Measurements from ENCODE around the gene UBLCP1.

UBLCP1 gene

DNA sequence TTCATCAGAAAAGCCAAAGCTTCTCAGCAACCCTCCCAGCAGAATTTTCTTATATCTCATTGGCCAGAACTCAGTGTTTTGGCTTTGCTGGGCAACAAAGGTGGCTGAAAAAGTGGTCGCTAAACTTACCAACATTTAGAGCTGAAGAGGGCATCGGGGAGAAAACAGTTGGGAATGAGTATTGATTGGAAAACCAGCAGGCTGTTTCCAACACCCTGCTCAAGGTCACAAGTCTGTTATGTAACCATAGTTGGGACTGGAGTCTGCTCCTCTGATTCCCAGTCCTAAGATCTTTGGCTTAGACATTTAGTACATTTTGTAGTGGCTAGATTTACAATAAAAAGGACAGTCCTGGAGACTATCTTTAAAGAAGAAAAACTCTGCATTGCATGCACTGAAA is 50.1 kb downstream of the UBLCP1 start:
- DNase-seq (ENCODE audit: low read depth in 2 of 2), result no peak

DNA sequence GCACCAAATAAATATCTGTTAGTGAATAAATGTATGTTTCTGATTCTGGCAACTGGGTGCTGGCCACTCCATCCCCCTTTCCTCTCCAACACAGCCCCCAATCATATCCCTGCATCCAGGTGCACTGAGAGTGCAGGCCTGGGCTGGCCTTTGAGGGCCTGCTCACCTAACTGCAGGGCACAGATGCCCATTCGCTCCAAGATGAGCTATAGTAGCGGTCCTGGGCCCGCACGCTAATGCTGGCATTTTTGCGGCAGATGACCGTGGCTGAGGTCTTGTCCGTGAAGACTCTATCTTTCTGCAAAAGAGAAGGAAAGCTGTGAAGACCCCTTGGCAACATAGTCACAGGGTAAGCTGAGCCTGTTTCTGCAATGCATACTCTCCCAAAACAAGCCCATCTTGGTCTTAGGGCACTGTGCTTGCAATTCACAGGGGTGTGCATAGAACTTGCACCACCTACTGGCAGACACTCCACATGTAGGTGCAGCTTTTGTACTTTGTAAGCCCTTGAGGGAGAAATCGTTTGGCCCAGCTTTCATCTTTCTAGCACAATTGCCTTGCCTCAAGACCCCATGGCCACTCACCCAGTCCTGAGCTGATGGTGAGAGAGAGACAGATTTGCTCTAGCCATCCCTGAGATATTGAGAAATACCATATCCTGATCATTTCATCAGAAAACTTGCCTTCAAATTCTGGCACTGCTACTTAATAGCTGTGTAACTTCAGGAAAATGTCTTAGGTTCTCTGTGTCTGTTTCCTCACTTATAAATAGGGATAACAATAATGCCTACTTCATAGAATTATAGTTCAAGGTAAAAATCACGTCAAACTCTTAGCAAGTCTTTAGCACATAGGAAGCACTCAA is 53.7 kb downstream of the UBLCP1 start:
- DNase-seq (ENCODE audit: low read depth in 2 of 2), result no peak

DNA sequence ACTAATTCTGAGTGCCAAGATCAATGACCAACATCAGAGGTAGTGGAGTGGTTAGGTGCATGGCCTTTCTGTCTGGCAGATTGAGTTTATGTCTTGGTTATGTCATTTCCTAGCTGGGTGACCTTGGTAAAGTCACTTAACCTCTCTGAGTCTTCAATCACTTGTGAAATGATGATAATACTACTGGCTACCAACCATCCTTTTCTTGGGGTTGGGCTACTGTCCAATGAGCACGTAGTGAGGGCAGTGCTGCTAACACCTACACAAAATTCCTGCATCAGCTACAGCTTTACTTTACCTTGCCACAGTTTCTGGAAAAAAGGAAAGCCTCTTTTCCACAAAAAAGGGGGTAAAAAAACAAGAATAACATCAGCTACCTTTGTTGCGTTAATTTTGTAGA is 54.8 kb downstream of the UBLCP1 start:
- DNase-seq (ENCODE audit: low read depth in 2 of 2), result no peak

DNA sequence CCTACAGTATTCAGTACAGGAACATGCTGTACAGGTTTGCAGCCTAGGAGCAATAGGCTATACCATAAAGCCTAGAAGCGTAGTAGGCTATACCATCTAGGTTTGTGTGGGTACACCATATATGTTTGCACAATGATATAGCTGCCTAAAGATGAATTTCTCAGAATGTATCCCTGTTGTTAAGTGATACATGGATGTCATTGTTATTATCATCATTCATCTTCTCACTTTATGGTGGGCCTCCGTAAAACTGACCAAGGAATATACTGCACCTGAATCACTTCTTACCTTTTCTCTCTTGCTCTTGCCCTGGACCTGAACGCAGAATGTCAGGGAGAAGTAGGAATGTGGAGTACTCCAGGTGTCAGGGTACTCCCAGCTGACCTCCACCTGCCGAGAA is 55.4 kb downstream of the UBLCP1 start:
- DNase-seq (ENCODE audit: low read depth in 2 of 2), result no peak

DNA sequence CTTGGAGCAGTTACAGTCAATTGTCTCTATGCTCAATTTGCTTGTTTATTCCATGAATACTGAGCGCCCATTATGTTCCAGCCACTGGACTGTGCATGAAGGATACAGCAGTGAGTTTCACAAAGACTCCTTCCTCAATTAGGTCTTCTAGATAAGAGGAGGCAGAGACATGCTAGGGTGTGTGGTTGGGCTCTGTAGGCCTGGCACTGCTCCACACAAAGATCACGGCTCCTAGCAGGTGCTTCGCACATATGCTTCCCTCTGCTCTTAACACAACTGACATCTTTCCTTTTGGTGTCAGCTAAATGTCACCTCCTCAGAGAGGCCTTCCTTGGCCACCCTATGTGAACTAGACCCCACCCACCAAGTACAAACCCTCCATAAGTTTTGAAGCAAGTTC is 56.3 kb downstream of the UBLCP1 start:
- no peak for DNase-seq (ENCODE audit: low read depth in 2 of 2)

DNA sequence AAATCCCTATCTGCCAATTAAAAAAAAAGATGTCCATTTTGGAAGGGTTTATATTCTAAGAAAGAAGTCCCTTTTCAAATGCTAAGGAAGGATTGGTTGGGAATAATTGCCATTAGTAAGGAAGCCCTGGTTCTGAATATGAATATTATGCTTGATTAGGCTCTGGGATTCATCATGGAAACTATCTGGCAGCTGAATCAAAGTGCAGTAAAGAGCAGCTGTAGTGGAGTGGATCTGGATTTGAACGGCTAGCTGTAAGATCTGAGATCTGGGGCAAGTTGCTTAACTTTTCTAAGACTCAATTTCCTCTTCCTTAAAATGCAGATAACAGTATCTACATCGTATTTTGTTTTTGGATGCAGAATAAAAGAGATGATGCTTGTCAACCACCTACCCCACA is 56.7 kb downstream of the UBLCP1 start:
- no peak for DNase-seq (ENCODE audit: low read depth in 2 of 2)

DNA sequence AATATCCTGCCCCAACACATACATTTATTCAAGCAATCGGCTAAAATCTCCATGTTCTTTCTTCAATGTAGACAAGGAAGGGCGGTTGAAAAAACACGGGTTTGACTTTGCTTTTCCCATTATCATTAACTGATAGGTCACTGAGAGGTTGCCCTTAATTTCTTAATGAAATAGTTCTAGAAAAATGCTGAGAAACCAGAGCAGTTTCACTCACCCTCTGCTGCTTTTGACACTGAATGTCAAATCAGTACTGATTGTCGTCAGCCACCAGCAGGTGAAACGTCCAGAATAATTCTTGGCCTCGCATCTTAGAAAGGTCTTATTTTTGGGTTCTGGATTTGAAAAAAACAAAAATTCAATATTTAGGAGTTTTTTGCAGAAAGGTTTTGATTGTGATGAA is 59.1 kb downstream of the UBLCP1 start:
- no peak for DNase-seq (ENCODE audit: low read depth in 2 of 2)

DNA sequence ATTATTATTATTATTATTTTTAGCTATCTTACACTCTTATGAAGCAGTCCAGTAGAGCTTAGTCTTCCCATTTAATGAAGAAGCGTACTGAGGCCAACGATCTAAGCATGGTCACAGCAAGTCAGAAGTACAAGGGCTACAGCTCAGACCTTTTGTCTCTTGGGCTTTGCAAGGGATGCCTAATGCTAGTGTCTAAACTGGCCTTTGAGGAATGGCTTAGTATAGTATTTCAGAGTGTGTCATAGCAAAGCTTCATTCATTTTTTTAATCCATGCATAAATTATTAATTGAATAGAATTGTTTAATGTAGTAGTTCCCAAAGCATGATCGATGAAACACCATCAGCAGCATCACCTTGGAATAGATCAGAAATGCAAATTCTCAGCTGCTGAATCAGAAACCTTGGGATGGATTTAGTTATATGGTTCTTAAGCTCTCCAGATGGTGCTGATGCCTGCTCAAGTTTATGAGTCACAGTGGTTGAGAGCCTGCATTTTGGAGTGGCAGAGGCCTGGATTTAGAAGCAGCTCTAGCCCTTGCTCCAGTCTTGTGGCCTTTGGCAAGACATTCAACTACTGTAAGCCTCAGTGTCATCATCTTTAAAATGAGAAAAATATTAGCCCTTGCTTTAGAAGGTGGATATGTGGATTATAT is 61.1 kb downstream of the UBLCP1 start:
- peak; percentile 78 to 82 for DNase-seq (ENCODE audit: low read depth in 2 of 2)

DNA sequence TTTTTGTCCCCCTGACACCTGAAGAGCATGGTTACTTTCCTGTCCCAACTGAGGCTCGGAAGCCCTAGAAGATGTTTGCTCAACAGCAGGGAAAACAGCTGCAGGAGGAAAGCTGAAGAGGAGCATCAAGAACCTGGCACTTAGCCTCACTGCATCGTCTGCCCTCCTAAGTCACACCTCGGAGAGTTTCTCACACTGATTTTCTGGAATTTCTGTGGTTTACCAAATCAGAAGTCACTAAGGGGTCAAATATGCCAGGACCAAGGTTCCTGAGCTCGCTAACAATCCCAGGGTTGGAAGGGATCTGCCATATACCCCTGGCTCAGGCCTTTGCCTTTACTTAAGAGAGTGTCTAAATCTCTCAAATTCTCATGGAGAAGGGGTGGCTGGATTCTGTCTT is 61.9 kb downstream of the UBLCP1 start:
- no peak for DNase-seq (ENCODE audit: low read depth in 2 of 2)

DNA sequence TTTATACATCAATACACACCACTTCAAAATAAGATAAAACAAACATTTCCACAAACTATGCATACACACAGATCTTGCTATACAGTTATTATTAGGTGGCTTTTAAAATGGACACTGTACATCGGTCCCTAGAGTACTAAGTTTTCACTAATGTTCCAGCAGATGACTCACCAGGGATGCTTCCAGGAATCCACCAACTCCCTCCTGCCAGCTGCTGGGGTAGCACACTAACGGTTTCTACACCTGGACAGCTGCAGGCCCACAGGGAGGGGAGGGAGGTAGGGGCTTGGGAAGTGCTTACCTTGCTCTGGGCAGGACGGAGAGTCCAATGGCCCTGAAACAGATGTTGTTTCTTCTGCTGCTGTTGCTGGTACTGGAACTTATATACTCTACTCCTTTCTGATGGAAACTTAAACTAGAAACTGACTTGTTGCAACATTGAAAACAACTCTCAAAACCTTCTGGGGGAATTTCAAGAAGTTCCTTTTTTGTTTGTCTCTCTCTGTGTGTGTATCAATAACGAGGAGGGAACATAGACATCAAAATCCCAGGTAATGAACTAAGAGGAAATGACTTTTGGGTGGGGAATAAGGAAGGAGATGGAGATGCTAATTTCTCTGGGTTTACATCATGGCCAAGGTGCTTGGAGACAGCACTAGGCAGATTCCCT is 67.2 kb downstream of the UBLCP1 start, which contains the start of gene IL12B:
TSS of gene IL12B (minus strand) at position 357 of the 670 bp plus-strand sequence. CDS start 3,705 bp downstream, outside the sequence.
- no peak for DNase-seq (ENCODE audit: low read depth in 2 of 2)

DNA sequence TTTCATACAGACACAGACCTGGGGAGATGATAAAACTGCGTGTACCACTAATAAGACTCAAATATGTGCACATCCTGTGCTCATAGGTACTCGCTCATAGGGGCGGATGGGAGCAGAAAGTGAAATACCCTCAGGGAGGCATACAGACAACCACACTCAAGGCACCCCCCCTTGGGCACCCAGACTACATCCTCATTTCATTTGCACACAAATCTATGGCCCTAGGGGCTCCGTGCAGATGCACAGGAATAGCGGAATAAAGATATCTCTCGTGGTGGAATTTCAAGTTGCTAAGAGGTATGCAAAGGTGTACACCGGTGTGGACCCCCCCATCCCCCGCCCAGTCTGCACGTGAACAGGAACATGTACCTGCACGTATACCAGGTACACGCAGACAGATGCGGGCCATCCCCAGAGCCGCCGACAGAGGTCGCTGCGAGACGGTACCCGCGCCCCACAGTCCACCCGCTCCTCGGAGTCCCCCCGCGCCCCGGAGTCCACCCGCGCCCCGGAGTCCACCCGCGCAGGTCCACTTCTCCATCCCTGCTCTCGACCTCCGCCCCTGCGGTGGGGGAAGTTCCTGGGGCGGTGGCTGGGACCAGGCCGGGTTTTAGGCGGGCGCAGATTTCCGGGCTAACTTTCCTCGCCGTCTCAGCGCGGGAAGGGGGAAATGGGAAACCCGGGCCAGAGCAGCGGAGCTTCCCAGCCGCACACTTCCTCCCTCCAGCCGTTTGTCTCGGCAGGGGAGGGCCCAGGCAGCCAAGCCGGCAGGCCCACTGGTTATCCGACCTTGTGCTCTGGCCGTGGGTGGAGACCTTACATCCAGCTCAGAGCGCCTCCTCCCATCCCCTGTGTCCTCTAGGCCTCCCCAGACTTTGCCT is 68.2 kb downstream of the UBLCP1 start:
- no peak for DNase-seq (ENCODE audit: low read depth in 2 of 2)

DNA sequence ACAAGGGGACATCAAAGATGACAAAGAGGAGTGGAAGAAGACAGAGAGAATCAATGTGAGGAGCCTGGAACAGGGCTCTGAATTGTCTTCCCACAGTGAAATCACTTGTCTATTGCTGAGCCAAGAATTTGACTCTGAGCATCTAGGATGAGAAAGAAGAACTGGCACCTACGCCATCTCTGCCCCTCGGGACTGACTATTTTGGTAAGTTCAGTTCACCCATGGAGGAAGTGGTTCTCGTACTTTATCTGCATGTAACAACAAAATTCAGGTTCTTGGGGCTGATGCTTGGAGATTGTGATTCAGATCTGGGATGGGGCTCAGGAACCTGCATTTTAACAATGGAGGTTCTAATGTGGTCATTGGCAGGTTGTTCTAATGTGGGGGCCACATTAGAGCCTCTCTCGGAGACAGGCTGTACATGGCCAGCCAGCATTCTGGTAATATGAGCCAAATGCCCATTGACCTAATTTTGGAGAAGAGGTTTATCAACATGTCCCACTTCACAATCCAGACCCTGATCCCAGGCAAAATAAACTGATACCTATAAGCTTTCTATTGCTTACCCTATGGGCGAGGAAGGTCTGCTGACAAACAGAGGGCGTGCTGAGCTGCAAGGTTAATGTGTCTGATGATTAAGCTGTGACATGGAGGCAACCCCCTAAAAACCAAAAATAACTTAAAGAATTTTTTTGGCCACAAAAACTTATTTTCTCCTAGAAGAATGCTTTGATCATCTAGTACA is 69.9 kb downstream of the UBLCP1 start:
- no peak for DNase-seq (ENCODE audit: low read depth in 2 of 2)

DNA sequence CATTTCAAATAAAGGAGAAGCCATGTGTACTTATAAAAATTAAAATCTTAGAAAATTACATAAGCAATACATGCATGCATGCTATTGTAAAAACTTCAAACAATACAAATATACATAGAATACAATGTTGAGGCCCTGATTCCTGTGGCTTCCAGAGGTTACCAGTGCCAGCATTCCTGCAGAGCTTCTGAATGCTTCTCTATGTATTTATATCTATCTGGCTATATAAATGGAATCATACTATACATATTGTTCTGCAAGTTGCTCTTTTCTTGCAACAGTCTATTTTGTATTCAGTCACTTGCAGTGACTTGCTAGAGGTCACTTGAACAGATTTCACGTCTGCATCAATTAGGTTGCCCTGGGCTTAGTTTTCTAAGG is 70.4 kb downstream of the UBLCP1 start:
- DNase-seq (ENCODE audit: low read depth in 2 of 2), result no peak
